HG02588 (cell line): ENCODE results near the gene HAGH.

Experiments
- ATAC-seq: cut with Tn5 transposase; IDR thresholded peaks from one replicate; pipeline ENCODE4 v1.9.1; 2021; ENCODE audit warnings: mild to moderate bottlenecking, moderate library complexity; ENCODE audit not compliant: unreplicated experiment

Gene HAGH

GRCh38 chr16:1832838-1833454, 6.3 kb upstream of the HAGH start:
- no peak for ATAC-seq

- ATAC-seq = no peak
Measured at GRCh38 chr16:1831186-1832075, 4.8 kb upstream of the HAGH start.

GRCh38 chr16:1830213-1830612, 3.6 kb upstream of the HAGH start:
- ATAC-seq = no peak

- no peak for ATAC-seq
Measured at GRCh38 chr16:1828645-1829410, 2.2 kb upstream of the HAGH start.

- peak; percentile 42 for ATAC-seq
Measured at GRCh38 chr16:1825864-1826690, 548 bp downstream of the HAGH start.

- no peak for ATAC-seq
Measured at GRCh38 chr16:1825381-1825863, 1.2 kb downstream of the HAGH start.

GRCh38 chr16:1823821-1824220, 2.8 kb downstream of the HAGH start:
- ATAC-seq = no peak

- ATAC-seq = no peak
Measured at GRCh38 chr16:1822801-1823200, 3.8 kb downstream of the HAGH start.

- no peak for ATAC-seq
Measured at GRCh38 chr16:1821861-1822611, 4.6 kb downstream of the HAGH start.

- no peak for ATAC-seq
Measured at GRCh38 chr16:1820946-1821290, 5.7 kb downstream of the HAGH start.

- ATAC-seq = no peak
Measured at GRCh38 chr16:1820096-1820945, 6.3 kb downstream of the HAGH start.

- no peak for ATAC-seq
Measured at GRCh38 chr16:1819611-1820010, 7.0 kb downstream of the HAGH start.

GRCh38 chr16:1818873-1819525, 7.6 kb downstream of the HAGH start:
- ATAC-seq = no peak

GRCh38 chr16:1818204-1818872, 8.3 kb downstream of the HAGH start:
- no peak for ATAC-seq

GRCh38 chr16:1817716-1818115, 8.9 kb downstream of the HAGH start:
- no peak for ATAC-seq

GRCh38 chr16:1817276-1817589, 9.4 kb downstream of the HAGH start:
- ATAC-seq = no peak

- no peak for ATAC-seq
Measured at GRCh38 chr16:1816396-1817275, 10.0 kb downstream of the HAGH start.
